WTC11 (cell line): ENCODE measurements around the gene PAFAH2. TPM values are rescaled to one million over a fixed set of nuclear protein-coding genes. Genes with fewer than 3 reads are reported as not detected.

Experiments
- ATAC-seq: fragments of 200-7000 bp; cut with Tn5 transposase; 2 replicates; pipeline ENCODE4 v1.10.0; 2021; ENCODE audit warnings: mild to moderate bottlenecking, moderate library complexity
- CTCF ChIA-PET: fragments of 300-600 bp; sonication (Branson Sonifier 250); formaldehyde crosslinking; loops from one replicate; lab custom pipeline; 2021; ENCODE audit warnings: antibody characterized with exemption; lab: Charles Lee
- POLR2A ChIA-PET: fragments of 350-600 bp; sonication (Branson Sonifier 250); formaldehyde crosslinking; loops from one replicate; lab custom pipeline; 2021; ENCODE audit warnings: antibody characterized with exemption; lab: Charles Lee
- DNase-seq: peaks from one replicate; pipeline ENCODE4 v3.0.0; 2021; ENCODE audit warnings: low spot score
- H3K27ac Mint-ChIP-seq: 2 replicates; pipeline ENCODE4 v1.8.0; 2021; ENCODE audit warnings: mixed read lengths
- H3K27me3 Mint-ChIP-seq: 2 replicates; pipeline ENCODE4 v1.8.0; 2021; ENCODE audit warnings: low read depth, mild to moderate bottlenecking, moderate library complexity, mixed read lengths
- H3K36me3 Mint-ChIP-seq: 2 replicates; pipeline ENCODE4 v1.8.0; 2021; ENCODE audit warnings: mixed read lengths
- H3K4me1 Mint-ChIP-seq: 2 replicates; pipeline ENCODE4 v1.8.0; 2022; ENCODE audit warnings: mixed read lengths
- H3K4me3 Mint-ChIP-seq: 2 replicates; pipeline ENCODE4 v1.8.0; 2021; ENCODE audit warnings: mild to moderate bottlenecking, moderate library complexity, mixed read lengths
- H3K9me3 Mint-ChIP-seq: 2 replicates; pipeline ENCODE4 v1.8.0; 2021; ENCODE audit warnings: mixed read lengths
- ATF3 ChIP-seq: sonication (generic); formaldehyde crosslinking; conservative IDR thresholded peaks from 2 replicates; pipeline ENCODE4 v1.8.1; 2022; ENCODE audit warnings: mild to moderate bottlenecking, missing genetic modification reagents
- ATF6 ChIP-seq: sonication (generic); formaldehyde crosslinking; IDR thresholded peaks from 2 replicates; pipeline ENCODE4 v1.8.1; 2023; ENCODE audit warnings: mild to moderate bottlenecking, missing genetic modification reagents
- CBFB ChIP-seq: sonication (generic); formaldehyde crosslinking; IDR thresholded peaks from 2 replicates; pipeline ENCODE4 v1.8.1; 2022; ENCODE audit warnings: mild to moderate bottlenecking, low read depth, missing genetic modification reagents
- CREB1 ChIP-seq: sonication (generic); formaldehyde crosslinking; IDR thresholded peaks from 2 replicates; pipeline ENCODE4 v1.8.0; 2023; ENCODE audit warnings: mild to moderate bottlenecking, missing genetic modification reagents
- CREM ChIP-seq: sonication (generic); formaldehyde crosslinking; IDR thresholded peaks from 2 replicates; pipeline ENCODE4 v1.8.1; 2022; ENCODE audit warnings: mild to moderate bottlenecking, missing genetic modification reagents, moderate library complexity
- E2F4 ChIP-seq: sonication (generic); formaldehyde crosslinking; IDR thresholded peaks from 2 replicates; pipeline ENCODE4 v1.8.1; 2022; ENCODE audit warnings: low read depth, mild to moderate bottlenecking, moderate library complexity, missing genetic modification reagents, borderline replicate concordance
- EMX1 ChIP-seq: fragments of 250-450 bp; sonication (Bioruptor Pico); IDR thresholded peaks from 2 replicates; pipeline ENCODE4 v1.8.0; 2021; ENCODE audit warnings: mild to moderate bottlenecking
- FOXJ3 ChIP-seq: sonication (generic); formaldehyde crosslinking; IDR thresholded peaks from 2 replicates; pipeline ENCODE4 v1.9.0; 2021; ENCODE audit warnings: missing genetic modification reagents, mild to moderate bottlenecking, borderline replicate concordance
- GTF2I ChIP-seq: fragments of 250-450 bp; sonication (Bioruptor Pico); conservative IDR thresholded peaks from 2 replicates; pipeline ENCODE4 v1.4.0; 2021; ENCODE audit warnings: mild to moderate bottlenecking
- IRF2 ChIP-seq: sonication (generic); formaldehyde crosslinking; IDR thresholded peaks from 2 replicates; pipeline ENCODE4 v1.8.0; 2022; ENCODE audit warnings: low read depth, missing genetic modification reagents, borderline replicate concordance
- JUN ChIP-seq: sonication (generic); formaldehyde crosslinking; IDR thresholded peaks from 2 replicates; pipeline ENCODE4 v1.8.0; 2023; ENCODE audit warnings: mild to moderate bottlenecking, missing genetic modification reagents
- MXD4 ChIP-seq: fragments of 250-450 bp; sonication (Bioruptor Pico); IDR thresholded peaks from 2 replicates; pipeline ENCODE4 v1.8.0; 2021; ENCODE audit warnings: mild to moderate bottlenecking, moderate library complexity, borderline replicate concordance
- PRRX2 ChIP-seq: fragments of 250-450 bp; sonication (Bioruptor Pico); IDR thresholded peaks from 2 replicates; pipeline ENCODE4 v1.8.0; 2021; ENCODE audit warnings: mild to moderate bottlenecking
- RORB ChIP-seq: fragments of 250-450 bp; sonication (Bioruptor Pico); IDR thresholded peaks from 2 replicates; pipeline ENCODE4 v1.9.0; 2021; ENCODE audit warnings: mild to moderate bottlenecking
- SP1 ChIP-seq: sonication (generic); formaldehyde crosslinking; conservative IDR thresholded peaks from 2 replicates; pipeline ENCODE4 v1.8.1; 2022; ENCODE audit warnings: missing genetic modification reagents
- TP53 ChIP-seq: sonication (generic); formaldehyde crosslinking; IDR thresholded peaks from 2 replicates; pipeline ENCODE4 v1.8.1; 2023; ENCODE audit warnings: mild to moderate bottlenecking, missing genetic modification reagents
- ZNF121 ChIP-seq: sonication (generic); formaldehyde crosslinking; IDR thresholded peaks from 2 replicates; pipeline ENCODE4 v1.8.0; 2023; ENCODE audit warnings: missing genetic modification reagents
- ZNF423 ChIP-seq: fragments of 250-450 bp; sonication (Bioruptor Pico); IDR thresholded peaks from 2 replicates; pipeline ENCODE4 v2.1.2; 2022; ENCODE audit warnings: mild to moderate bottlenecking, moderate library complexity
- total RNA-seq: library from RNA; stranded (reverse); gene quantifications from 3 replicates; pipeline ENCODE4 v1.2.3, GENCODE V29; 2021
- TF ChIP-seq, protein P1 (sequence below): fragments of 250-450 bp; sonication (Bioruptor Pico); IDR thresholded peaks from 2 replicates; pipeline ENCODE4 v2.1.2; 2022; ENCODE audit warnings: mild to moderate bottlenecking, moderate library complexity
- TF ChIP-seq, protein P2 (sequence below): sonication (generic); formaldehyde crosslinking; IDR thresholded peaks from 2 replicates; pipeline ENCODE4 v1.8.0; 2022; ENCODE audit warnings: mild to moderate bottlenecking, missing genetic modification reagents

Gene PAFAH2
- total RNA-seq, 1 experiment from 2014 or later: 11.5 TPM

DNA sequence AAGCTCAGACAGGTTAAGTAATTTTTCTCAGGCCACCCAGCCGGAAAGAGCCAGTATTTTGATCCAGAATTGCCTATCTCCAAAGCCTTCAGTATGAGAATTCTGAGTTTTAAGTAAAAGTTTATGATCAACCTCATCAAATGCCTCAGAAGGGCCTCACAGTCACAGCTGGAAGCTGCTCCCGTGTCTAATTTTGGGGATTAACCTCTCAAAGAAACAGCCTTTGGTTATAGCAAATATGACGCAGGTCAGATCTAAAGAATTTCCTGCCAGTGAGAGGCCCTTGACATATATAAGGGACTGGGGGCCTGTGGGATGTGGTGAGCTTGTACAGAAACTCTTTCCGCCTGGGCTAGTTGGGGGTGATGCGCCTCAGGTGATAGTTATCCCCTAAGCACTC is 26.0 kb upstream of the PAFAH2 start:
- Mint-ChIP-seq H3K4me3 (no peak overlapping the region), H3K4me1 (peaks cover 18% of the 10 kb centered on the region), H3K36me3 (no peaks in the 10 kb centered on the region)

GRCh38 chr1:26023009-26023408 is 25.1 kb upstream of the PAFAH2 start:
- H3K27me3 Mint-ChIP-seq: no peaks in the 10 kb centered on the region; the same call in 1 of the 2 replicates
- no peaks in the 10 kb centered on the region for H3K36me3 Mint-ChIP-seq
- H3K27ac Mint-ChIP-seq: no peak overlapping the region
- H3K4me1 Mint-ChIP-seq: peaks cover 23% of the 10 kb centered on the region
- no peak for ATAC-seq
- POLR2A ChIA-PET: no interaction called here
- H3K9me3 Mint-ChIP-seq: no peaks in the 10 kb centered on the region
- TF ChIP-seq RORB (no peak), E2F4 (no peak), CREM (CRISPR knock-in tag) (no peak), SP1 (CRISPR knock-in tag) (no peak), MXD4 (CRISPR knock-in tag) (no peak), FOXJ3 (CRISPR knock-in tag) (no peak), ZNF423 (no peak), ATF3 (CRISPR knock-in tag) (no peak)
- CTCF ChIA-PET: interaction anchor here (1.1 to 4.3 kb wide), 5 partner anchors 11 to 127 kb away, joined by 3 to 27 read pairs (median 7); partner anchors contain the start of gene PAFAH2
- H3K4me3 Mint-ChIP-seq: no peak overlapping the region
- no peak for DNase-seq

More for the DNA sequence above, 26.0 kb upstream of the PAFAH2 start:
- ChIA-PET CTCF (interaction anchor here (1.4 to 1.8 kb wide), 2 partner anchors 12 to 13 kb away, joined by 3 to 9 read pairs; no protein-coding TSS in a partner anchor), POLR2A (interaction anchor here (1.0 kb wide), 1 partner anchor 71 kb away, joined by 3 read pairs; no protein-coding TSS in a partner anchor)
- no peak overlapping the region for H3K27ac Mint-ChIP-seq
- ATAC-seq: no peak
- TF ChIP-seq EMX1 (CRISPR knock-in tag): no peak
- no peak for TF ChIP-seq CBFB (CRISPR knock-in tag)
- TF ChIP-seq JUN: no peak
- TF ChIP-seq PRRX2 (CRISPR knock-in tag): no peak
- no peak for TF ChIP-seq GTF2I
- no peak for TF ChIP-seq ATF6 (CRISPR knock-in tag)
- TF ChIP-seq IRF2: no peak
- TF ChIP-seq, protein P1, sequence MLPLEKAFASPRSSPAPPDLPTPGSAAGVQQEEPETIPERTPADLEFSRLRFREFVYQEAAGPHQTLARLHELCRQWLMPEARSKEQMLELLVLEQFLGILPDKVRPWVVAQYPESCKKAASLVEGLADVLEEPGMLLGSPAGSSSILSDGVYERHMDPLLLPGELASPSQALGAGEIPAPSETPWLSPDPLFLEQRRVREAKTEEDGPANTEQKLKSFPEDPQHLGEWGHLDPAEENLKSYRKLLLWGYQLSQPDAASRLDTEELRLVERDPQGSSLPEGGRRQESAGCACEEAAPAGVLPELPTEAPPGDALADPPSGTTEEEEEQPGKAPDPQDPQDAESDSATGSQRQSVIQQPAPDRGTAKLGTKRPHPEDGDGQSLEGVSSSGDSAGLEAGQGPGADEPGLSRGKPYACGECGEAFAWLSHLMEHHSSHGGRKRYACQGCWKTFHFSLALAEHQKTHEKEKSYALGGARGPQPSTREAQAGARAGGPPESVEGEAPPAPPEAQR: no peak
- TF ChIP-seq CREB1 (CRISPR knock-in tag): no peak
- no peak for DNase-seq
- H3K9me3 Mint-ChIP-seq: no peaks in the 10 kb centered on the region
- no peaks in the 10 kb centered on the region; the same call in 1 of the 2 replicates for H3K27me3 Mint-ChIP-seq

DNA sequence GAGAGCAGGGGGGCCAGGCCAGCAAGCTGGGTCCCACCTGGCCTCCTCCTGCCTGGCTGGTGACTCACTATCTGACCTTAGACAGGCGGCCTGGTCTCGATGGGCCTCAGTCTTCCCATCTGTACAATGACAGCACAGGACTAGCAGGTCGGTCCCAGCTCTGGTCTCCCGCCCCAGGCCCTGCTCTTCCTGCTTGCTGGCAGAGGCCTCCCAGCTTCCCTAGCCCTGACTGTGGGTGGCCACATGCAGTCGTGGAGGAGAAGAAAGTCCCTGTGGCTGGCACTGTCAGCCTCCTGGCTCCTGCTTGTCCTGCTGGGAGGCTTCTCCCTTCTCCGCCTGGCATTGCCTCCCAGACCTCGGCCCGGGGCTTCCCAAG is 24.5 kb upstream of the PAFAH2 start:
- no peak overlapping the region for H3K27ac Mint-ChIP-seq
- H3K27me3 Mint-ChIP-seq: no peaks in the 10 kb centered on the region; the same call in 1 of the 2 replicates
- H3K9me3 Mint-ChIP-seq: no peaks in the 10 kb centered on the region
- H3K36me3 Mint-ChIP-seq: no peaks in the 10 kb centered on the region
- H3K4me1 Mint-ChIP-seq: peaks cover 23% of the 10 kb centered on the region
- no peak for ATAC-seq
- CTCF ChIA-PET: interaction anchor here (0.8 to 4.3 kb wide), 8 partner anchors 12 to 185 kb away, joined by 3 to 27 read pairs (median 6); partner anchors contain the start of gene PAFAH2
- POLR2A ChIA-PET: no interaction called here
- no peak for DNase-seq
- 0 out of 2 replicates have a peak, but pooled peaks have one; percentile 2 for TF ChIP-seq ZNF121
- TF ChIP-seq, protein P2, sequence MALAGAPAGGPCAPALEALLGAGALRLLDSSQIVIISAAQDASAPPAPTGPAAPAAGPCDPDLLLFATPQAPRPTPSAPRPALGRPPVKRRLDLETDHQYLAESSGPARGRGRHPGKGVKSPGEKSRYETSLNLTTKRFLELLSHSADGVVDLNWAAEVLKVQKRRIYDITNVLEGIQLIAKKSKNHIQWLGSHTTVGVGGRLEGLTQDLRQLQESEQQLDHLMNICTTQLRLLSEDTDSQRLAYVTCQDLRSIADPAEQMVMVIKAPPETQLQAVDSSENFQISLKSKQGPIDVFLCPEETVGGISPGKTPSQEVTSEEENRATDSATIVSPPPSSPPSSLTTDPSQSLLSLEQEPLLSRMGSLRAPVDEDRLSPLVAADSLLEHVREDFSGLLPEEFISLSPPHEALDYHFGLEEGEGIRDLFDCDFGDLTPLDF: no peak
- no peak for TF ChIP-seq TP53 (CRISPR knock-in tag)
- H3K4me3 Mint-ChIP-seq: peak overlapping the region; percentile 10; the same call in 1 of the 2 replicates
